Mammary epithelial cell (primary cell): Measurements from ENCODE around the gene MIP.

Experiments
- CTCF ChIP-seq, 2 donors: IDR thresholded peaks in 1 of 2; conservative IDR thresholded peaks in 1 of 2; 2 replicates each; pipeline ENCODE4 v1.5.1; 2011 to 2012; ENCODE audit warnings: inconsistent platforms in 2 of 2, low read length in 2 of 2, mild to moderate bottlenecking in 2 of 2, control low read depth in 1 of 2, low read depth in 1 of 2; ENCODE audit not compliant: insufficient read depth in 1 of 2; ENCODE audit errors: extremely low read depth in 1 of 2
- EZH2 ChIP-seq: IDR thresholded peaks from 2 replicates; pipeline ENCODE4 v1.6.1; 2012; ENCODE audit warnings: low read length, inconsistent platforms, borderline replicate concordance

- TF ChIP-seq CTCF (conservative IDR thresholded peaks at IDR 0.05 in 1 of 2, IDR thresholded peaks at IDR 0.05 in 1 of 2; ENCODE audit: extremely low read depth in 1 of 2, insufficient read depth in 1 of 2, low read depth in 1 of 2, low read length in 2 of 2) (no peak), EZH2 (no peak)
These were observed at the start of gene MIP for GRCh38 chr12:56454557-56454956.
